DMS79 treated with DMSO at 0.1 percent for 48 hours (cell line): Measurements from ENCODE around the gene LRFN4.
"Not testable (repeated sequence)": the region's sequence is repeated elsewhere in the genome, so short reads cannot be mapped to it uniquely, and the experiment has no call there.

Experiments used
- DNase-seq: peaks from one replicate; lab custom pipeline; 2025; lab: John Stamatoyannopoulos, UW

Gene LRFN4

DNA sequence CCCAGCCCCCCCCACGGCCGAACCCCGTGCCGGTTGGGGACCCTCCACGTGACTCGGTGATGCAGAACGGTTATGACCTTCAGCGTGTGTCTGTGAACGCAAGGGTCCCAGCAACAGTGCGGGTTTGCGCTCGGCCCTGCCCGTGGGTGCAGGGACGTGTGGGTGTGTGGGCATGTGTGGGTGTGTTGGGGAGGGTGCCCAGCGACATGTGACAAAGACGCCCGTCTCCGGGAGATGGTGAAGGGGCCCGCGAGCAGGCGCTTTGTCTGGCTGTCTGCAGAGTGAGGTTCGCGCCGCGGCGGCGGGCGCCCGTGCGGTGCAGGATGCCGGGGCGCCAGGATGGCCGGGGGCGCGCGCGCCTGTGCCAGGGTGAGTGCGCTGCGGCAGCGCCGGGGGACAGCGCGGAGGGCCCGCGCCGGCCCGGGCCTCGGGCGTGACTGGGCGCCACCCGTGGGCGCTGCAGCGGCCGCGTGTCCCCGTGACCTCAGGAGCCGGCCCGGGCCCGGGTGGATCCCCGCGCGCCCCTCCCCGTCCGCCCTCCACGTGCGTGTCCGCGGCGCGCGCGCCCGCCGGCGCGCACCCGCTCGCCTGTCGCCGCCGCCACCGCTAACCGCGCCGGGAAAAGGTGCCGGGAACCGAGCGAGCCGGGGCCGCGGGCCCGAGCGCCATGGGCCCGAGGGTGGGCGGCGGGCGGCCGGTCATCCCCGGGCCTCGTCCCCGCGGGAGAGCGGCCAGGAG lies at the start of gene LRFN4:
LRFN4 (plus strand) TSS at position 569 of the 738 bp plus-strand sequence. CDS start 681 bp downstream, outside the sequence.
- no peak for DNase-seq

DNA sequence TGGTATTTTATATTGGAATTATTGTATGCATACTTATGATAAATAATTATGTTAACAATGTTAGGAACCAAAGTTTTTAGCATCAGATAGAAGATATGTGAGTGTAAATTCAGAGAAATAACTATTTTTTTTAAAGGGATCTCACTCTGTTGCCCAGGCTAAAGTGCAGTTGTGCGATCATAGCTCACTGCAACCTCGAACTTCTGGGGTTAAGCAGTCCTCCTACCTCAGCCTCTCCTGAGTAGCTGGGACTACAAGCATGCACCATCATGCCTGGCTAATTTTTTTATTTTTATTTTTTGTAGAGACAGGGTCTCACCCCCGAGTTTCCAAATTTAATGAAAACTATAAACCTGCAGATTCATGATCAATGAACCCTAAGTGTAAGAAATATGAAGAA lies 47.3 kb upstream of the LRFN4 start:
- no peak for DNase-seq

DNA sequence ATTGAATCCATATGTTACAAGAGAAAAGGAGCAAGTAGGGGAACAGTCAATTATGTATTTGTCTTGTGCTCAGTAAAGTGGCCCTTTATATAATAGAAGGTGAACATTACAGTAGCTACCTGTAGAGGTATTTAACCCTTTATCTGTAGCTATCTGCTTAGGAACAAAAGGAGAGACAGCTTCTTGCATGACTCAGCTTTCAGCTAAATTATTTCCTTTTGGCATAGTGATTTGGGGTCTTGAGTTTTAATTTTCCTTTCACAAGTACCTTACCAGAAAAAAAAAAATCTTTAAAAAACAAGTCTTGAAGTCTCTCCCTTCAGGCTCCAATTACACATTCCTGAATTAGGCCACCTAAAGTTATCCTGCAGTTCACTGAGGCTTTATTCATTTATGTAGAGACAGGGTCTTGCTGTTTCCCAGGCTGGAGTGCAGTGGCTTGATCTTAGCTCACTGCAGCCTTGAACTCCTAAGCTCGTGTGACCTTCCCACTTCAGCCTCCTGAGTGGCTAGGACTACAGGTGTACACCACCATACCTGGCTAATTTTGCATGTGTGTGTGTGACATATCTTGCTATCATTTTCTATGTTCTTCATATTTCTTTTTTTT lies 46.2 kb upstream of the LRFN4 start:
- no peak for DNase-seq

DNA sequence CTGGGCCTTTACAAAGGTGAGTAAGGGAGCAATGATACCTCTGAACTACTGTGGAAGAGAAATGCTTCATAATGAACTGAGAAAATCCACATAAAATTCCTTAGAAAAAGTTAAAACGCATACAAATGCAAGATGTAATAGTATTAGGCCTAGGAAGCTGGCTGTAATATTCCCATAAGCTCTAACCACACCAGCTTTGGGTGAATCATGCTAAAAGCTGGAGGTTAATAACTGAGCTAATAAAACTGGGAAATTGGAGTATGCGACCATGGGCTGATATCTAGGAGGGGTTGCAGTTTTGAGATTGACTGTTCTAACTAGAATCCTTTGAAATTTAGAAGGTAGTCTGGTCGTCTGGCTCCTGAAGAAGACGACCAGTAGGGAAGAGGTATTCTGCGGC lies 42.2 kb upstream of the LRFN4 start:
- DNase-seq: no peak

DNA sequence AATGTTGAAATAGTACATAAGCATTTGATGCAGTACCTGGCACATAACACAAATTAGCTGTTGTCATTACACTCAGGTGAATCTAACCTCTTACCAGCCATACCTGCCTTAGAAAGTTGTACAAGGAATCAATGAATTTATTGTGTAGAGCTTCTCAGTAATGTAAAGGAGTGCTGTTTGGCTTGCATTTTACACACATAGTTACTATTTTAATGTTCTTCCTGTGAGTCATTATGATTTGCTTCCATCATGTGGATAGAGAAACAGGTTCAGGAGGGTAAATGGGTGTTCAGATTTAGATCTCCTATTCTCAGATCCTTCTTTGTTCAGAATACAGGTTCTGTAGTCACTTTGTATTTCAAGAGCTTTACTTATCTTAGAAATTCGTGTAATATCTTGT lies 41.2 kb upstream of the LRFN4 start:
- no peak for DNase-seq

DNA sequence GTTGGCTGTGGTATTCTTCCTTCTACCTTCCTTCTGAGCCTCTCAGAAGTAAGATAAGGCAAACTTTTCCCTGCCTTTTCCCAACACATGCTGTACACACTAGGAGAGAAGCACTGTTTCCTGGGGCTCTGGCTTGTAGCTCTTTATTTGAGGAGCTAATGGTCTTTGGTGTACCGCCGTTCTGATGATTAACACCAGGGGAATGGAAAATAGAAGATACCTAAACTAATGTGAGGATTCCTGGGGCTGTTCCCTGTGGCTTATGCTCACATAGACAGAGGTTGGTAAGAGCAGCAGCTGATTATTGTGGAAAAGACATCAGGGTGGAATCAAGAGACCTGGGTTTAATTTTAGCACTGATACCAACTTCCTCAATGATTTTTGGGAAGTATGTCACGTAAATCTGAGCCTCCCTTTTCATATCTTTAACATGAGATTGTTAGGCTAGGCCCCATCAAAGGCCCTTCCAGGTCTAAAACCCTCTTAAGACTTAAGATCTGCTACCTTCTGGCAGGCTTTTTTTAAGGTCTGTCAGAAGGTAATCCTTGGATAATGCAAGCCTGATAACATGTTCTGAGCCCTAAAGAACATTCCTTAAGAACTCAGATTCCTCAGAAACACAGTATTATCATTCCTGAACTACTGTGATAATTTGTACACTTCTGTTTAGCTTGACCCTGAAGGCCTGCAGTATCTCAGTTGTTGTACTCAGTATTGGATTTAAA lies 38.5 kb upstream of the LRFN4 start:
- DNase-seq: no peak

DNA sequence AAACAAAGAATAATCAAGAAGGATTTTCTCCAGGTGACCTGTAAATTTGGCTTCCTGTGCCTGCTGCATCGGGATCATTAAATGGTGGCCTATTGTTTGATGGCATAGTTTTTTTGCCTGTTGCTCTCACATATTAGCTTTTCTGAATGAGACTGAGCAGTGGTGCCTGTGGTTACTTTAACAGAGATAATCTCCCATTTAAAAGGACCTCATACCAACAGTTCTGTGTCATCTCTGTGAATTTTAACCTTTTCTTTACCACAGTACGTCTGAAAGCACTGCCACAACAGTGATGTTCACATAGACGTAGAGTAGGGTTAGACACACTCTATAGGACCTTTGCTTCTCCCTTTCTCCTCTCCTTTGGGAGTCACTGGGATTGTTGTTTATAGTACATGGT lies 36.5 kb upstream of the LRFN4 start:
- DNase-seq: no peak

DNA sequence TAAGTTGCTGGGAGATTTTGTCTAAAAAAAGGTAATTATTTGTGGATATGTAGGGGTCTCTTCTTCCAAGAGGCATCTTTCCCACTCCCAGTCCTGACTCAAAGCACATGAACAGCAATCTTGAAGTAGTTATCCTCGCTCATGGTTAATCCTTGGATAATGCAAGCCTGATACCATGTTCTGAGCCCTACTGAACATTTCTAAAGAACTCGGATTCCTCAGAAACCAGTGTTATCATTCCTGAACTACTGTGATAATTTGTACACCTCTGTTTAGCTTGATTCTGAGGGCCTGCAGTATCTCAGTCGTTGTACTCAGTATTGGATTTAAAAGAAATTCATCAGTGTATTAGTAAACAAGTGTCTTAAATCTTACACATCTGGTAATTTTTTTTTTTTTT lies 36.0 kb upstream of the LRFN4 start:
- no peak for DNase-seq

DNA sequence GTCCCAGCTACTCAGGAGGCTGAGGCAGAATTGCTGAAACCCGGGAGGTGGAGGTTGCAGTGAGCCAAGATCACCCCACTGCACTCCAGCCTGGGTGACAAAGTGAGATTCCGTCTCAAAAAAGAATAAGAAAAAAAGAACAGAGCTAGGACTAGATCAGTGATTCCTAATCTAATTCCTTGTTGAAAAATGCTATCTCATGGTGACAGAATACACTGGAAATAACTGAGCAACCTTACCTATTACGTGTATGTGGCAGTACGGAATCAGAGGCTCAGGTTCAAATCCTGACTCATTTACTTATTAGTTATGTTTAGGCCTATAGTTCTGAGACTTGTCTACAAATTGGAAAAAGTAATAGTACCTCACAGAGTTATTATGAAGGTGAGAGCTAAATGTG lies 33.2 kb upstream of the LRFN4 start:
- DNase-seq: no peak

DNA sequence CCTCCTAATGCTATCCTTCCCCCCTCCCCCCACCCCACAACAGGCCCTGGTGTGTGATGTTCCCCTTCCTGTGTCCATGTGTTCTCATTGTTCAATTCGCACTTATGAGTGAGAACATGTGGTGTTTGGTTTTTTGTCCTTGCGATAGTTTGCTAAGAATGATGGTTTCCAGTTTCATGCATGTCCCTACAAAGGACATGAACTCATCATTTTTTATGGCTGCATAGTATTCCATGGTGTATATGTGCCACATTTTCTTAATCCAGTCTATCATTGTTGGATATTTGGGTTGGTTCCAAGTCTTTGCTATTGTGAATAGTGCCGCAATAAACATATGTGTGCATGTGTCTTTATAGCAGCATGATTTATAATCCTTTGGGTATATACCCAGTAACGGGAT lies 32.3 kb upstream of the LRFN4 start:
- DNase-seq: not testable (repeated sequence)

DNA sequence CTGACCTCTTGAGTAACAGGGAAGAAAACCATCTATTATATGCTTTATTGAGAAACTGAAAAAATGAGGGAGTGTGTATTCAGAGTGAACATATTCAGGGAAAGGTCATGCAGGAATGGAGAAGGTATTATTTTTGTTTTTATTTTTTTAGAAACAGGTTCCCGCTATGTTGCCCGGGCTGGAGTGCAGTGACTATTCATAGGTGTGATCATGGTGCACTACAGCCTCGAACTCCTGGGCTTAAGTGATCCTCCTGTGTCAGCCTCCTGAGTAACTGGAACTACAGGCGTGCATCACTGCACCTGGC lies 22.4 kb upstream of the LRFN4 start:
- DNase-seq: no peak

DNA sequence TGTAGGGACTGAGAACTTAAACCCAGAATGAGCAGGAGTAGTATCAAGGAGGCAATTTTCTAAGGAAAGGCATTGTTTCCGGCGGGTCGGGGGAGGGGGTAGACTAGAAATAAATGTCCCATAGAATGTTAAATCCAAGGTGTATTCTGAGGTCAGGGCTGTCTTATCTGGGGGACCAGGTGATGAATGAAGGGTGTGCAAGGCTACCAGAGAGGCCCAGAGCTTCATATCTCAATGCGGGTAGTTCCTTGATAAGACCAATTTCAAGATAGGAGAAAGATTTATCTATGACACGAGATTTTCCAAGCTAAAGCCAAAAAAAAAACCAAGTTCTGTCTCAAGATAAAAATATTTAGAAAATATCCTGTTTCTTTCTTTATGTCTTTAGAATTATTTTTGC lies 21.9 kb upstream of the LRFN4 start:
- DNase-seq: no peak

DNA sequence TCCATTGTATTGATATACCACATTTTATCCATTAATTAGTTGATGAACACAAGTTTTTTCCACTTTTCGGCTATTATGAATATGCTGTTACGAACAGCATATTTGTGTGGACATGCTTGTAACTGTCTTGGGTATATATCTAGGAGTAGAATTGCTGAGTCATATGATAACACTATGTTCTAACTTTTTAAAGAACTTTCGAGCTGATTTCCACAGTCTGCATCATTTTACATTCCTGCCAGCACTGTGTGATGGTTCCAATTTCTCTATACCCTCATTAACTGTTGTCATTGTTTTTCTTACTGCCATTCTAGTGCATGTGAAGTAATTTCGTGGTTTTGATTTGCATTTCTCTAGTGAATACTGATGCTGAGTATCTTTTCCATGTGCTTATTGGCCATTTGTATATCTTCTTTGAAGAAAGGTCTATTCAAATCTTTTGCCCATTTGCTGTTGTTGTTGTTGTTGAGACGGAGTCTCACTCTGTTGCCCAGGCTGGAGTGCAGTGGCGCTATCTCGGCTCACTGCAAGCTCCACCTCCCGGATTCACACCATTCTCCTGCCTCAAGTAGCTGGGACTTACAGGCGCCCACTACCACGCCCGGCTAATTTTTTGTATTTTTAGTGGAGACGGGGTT lies 21.0 kb upstream of the LRFN4 start:
- DNase-seq: no peak

DNA sequence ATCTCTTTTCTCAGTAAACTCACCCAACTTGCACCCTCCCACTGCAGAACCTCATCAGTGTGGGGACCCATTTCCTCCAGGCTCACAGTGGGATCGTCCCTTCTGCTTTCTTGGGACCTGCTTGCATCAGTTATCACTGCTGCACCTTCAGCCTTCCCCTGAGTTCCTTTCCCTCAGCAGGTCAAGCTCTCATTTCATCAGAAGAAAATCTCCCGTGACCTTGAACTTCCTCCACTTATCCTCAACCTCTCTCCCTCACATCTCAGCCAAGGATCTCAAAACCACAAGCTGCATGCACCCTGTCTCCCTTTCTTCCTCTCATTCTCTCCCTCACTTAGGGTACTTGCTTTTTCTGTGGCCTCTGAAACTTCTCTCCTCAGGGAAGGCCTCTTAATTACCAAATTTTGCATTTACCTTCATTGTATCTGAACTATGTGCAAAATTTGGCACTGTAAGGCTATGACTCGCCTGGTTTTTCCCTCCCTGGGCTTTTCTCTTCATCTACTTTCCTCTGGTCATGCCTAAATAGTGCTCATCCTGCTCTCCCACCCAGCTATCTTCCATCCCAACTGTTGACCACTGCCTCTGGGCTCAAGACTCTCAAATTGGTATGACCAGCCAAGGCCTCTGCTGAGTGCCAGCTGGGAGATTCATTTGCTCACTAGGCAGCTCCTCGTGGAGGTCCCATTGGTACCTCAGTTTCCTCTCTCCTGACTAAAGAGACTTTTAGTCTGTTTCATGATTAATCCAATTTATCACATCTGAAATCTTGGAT lies 16.4 kb upstream of the LRFN4 start:
- no peak for DNase-seq

DNA sequence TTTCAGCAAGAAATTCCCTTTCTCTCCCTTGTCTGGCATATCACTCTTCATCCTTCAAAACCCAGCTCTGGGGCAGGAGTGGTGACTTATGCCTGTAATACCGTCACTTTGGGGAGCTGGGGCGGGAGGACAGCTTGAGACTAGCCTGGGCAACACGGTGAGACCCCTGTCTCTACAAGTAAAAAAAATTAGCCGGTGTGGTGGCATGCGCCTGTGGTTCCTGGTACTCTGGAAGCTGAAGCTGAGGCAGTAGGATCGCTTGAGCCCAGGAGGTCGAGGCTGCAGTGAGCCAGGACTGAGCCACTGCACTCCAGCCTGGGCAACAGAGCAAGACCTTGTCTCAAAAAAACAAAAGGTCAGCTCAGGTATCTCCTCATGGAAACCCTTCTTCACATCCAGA lies 15.0 kb upstream of the LRFN4 start:
- no peak for DNase-seq

DNA sequence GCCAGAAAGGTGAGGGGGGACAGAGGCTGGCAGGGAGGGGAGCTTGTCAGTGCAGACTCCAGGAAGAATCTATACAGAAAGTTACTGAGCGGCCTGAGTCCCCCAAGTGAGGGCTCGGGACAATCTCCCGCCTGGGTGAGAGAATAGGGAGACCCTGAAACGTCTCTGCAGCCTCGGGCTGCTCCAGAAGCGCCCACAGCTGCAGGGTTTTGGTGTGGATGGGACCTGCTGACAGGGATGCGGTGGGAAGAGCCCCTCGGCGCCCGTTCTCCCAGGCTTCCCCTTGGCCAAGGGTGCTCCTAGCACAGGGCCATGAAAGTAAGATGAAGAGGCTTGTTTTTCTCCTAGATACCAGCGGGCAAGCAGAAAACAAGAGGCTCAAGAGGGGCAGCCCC lies 14.4 kb upstream of the LRFN4 start:
- DNase-seq: peak; percentile 26

DNA sequence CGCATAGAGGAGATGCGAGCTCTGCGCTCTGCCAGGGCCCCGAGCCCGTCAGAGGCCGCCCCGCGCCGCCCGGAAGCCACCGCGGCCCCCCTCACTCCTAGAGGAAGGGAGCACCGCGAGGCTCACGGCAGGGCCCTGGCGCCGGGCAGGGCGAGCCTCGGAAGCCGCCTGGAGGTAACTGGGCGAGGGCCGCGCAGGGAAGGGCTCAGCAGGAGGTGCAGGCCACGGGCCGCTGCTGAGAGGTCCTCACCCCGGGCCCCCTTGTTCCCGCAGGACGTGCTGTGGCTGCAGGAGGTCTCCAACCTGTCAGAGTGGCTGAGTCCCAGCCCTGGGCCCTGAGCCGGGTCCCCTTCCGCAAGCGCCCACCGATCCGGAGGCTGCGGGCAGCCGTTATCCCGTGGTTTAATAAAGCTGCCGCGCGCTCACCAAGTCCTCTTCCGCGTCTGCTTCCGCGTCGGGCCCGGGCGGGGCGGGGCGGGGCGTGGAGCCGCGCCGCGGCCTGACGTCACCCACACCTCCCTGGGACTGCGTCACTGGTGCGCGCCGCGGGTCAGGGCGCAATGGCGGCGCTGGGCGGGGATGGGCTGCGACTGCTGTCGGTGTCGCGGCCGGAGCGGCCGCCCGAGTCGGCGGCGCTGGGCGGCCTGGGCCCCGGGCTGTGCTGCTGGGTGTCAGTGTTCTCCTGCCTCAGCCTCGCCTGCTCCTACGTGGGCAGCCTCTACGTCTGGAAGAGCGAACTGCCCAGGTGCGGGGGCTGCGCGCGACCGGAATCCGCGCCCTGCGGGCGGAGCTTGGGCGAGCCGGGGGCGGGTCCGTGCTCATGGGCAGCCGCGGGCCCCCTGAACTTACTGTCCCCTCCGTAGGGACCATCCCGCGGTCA lies 13.7 kb upstream of the LRFN4 start, which contains the start of gene RCE1:
RCE1 (plus strand) TSS at position 546 of the 880 bp plus-strand sequence; CDS start at position 561, 15 bp downstream.
- DNase-seq: peak; percentile 81

DNA sequence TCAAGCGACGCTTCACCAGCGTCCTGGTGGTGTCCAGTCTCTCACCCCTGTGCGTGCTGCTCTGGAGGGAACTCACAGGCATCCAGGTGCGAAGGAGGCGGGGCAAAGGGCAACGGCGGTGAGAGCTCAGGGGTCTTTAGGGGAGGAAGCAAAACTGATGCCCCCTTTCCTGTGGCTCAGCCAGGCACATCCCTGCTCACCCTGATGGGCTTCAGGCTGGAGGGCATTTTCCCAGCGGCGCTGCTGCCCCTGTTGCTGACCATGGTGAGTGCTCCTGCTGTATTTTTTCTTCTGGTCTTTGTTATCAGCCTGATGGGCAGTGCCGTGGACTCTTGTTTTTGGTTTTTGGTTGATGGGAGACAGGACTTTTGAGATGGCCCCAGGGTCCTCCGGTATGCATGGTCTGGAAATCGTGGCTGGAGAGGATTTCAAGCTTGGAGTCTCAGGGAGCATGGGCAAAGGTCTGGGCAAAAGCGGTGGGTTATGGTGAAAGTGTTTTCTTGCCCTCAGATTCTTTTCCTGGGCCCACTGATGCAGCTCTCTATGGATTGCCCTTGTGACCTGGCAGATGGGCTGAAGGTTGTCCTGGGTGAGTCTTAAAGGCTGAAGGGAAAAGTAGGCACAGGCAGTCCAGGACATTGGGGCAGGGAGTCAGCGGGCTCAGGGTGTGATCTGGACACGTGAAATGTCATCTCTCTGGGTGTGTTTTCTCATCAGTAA lies 12.9 kb upstream of the LRFN4 start:
- DNase-seq: no peak

DNA sequence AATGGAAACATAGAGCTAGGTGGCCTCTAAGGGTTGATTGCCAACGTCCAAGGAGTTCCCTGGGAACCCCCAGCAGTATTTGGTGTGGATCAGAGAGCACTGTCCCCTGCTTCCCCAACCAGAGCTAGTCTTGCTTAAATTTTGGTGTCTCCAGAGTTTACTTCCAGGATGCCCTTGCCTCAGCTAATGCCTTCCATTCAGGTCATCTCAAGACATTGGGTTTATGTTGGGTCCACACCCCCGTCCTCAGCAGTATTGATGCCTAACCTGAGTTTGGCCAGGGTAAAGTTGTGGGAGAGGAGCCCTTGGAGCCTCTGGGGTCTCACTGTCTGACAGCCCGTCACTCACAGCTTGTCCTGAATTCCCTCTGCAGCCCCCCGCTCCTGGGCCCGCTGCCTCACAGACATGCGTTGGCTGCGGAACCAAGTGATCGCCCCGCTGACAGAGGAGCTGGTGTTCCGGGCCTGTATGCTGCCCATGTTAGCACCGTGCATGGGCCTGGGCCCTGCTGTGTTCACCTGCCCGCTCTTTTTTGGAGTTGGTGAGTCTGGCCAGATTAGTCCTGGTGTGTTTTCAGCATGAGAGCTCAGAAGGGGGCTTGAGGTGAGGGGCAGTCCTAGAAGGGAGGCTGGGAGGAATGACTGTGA lies 12.2 kb upstream of the LRFN4 start:
- no peak for DNase-seq
